ENCODE measurements around the gene MSLN.

MSLN gene

GRCh38 chr16:797686-798085, 37.2 kb downstream of the MSLN start:
- CTCF ChIA-PET, result no interaction called here
- TF ChIP-seq CTCF (IDR thresholded peaks at IDR 0.05; ENCODE audit: control extremely low read depth, extremely low read depth, low read depth, missing control alignments), result no peak

GRCh38 chr16:798666-799065, 38.1 kb downstream of the MSLN start:
- TF ChIP-seq CTCF (IDR thresholded peaks at IDR 0.05; ENCODE audit: control extremely low read depth, extremely low read depth, low read depth, missing control alignments), result no peak
- POLR2A ChIA-PET, result no interaction called here
- DNase-seq (ENCODE audit: extremely low spot score), result no peak
- CTCF ChIA-PET, result no interaction called here

More at GRCh38 chr16:797686-798085, 37.2 kb downstream of the MSLN start:
- no peak for DNase-seq (ENCODE audit: extremely low spot score)
- POLR2A ChIA-PET, result no interaction called here

- POLR2A ChIA-PET, result no interaction called here
- TF ChIP-seq CTCF (IDR thresholded peaks at IDR 0.05; ENCODE audit: control extremely low read depth, extremely low read depth, low read depth, missing control alignments), result no peak
- CTCF ChIA-PET, result no interaction called here
- no peak for DNase-seq (ENCODE audit: extremely low spot score)
Observed at GRCh38 chr16:799111-799947, 38.8 kb downstream of the MSLN start.

GRCh38 chr16:799948-800833, 39.7 kb downstream of the MSLN start, which contains the start of gene GNG13:
TSS of gene GNG13 (minus strand) at chr16:800734. CDS start at chr16:799077, 1,657 bp downstream.
- TF ChIP-seq CTCF (IDR thresholded peaks at IDR 0.05; ENCODE audit: control extremely low read depth, extremely low read depth, low read depth, missing control alignments), result no peak
- no peak for DNase-seq (ENCODE audit: extremely low spot score)
- CTCF ChIA-PET, result interaction anchor here (0.9 to 1.4 kb wide), 3 partner anchors 14 to 303 kb away, joined by 3 read pairs; no protein-coding TSS in a partner anchor
- POLR2A ChIA-PET, result no interaction called here

- ChIA-PET POLR2A (no interaction called here), CTCF (interaction anchor here (0.9 to 1.4 kb wide), 3 partner anchors 14 to 302 kb away, joined by 3 read pairs; no protein-coding TSS in a partner anchor)
- no peak for DNase-seq (ENCODE audit: extremely low spot score)
- no peak for TF ChIP-seq CTCF (IDR thresholded peaks at IDR 0.05; ENCODE audit: control extremely low read depth, extremely low read depth, low read depth, missing control alignments)
Observed at GRCh38 chr16:800834-801511, 40.4 kb downstream of the MSLN start.
